GM12874 (cell line): ENCODE data around the gene NIM1K.

ENCODE experiments used
- TF ChIP-seq, protein P1 (sequence below): IDR thresholded peaks from 2 replicates; pipeline ENCODE4 v1.5.1; 2011; ENCODE audit warnings: low read depth, mild to moderate bottlenecking, control low read depth, low read length, moderate library complexity; ENCODE audit not compliant: insufficient read depth

NIM1K gene

DNA sequence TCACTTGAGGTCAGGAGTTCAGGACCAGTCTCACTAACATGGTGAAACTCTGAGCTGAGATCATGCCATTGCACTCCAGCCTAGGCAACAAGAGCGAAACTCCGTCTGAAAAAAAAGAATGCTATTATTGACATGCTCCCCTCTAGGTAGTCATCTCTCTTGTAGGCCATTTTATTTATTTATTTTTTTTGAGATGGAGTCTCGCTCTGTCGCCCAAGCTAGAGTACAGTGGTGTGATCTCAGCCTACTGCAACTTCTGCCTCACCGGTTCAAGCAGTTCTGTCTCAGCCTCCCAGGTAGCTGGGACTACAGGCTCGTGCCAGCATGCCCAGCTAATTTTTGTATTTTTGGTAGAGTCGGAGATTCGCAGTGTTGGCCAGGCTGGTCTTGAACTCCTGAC is 20.6 kb upstream of the NIM1K start:
- TF ChIP-seq, protein P1, sequence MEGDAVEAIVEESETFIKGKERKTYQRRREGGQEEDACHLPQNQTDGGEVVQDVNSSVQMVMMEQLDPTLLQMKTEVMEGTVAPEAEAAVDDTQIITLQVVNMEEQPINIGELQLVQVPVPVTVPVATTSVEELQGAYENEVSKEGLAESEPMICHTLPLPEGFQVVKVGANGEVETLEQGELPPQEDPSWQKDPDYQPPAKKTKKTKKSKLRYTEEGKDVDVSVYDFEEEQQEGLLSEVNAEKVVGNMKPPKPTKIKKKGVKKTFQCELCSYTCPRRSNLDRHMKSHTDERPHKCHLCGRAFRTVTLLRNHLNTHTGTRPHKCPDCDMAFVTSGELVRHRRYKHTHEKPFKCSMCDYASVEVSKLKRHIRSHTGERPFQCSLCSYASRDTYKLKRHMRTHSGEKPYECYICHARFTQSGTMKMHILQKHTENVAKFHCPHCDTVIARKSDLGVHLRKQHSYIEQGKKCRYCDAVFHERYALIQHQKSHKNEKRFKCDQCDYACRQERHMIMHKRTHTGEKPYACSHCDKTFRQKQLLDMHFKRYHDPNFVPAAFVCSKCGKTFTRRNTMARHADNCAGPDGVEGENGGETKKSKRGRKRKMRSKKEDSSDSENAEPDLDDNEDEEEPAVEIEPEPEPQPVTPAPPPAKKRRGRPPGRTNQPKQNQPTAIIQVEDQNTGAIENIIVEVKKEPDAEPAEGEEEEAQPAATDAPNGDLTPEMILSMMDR = no peak

- TF ChIP-seq, protein P1 = no peak
Measured at GRCh38 chr5:43171926-43172325, 20.1 kb upstream of the NIM1K start.

DNA sequence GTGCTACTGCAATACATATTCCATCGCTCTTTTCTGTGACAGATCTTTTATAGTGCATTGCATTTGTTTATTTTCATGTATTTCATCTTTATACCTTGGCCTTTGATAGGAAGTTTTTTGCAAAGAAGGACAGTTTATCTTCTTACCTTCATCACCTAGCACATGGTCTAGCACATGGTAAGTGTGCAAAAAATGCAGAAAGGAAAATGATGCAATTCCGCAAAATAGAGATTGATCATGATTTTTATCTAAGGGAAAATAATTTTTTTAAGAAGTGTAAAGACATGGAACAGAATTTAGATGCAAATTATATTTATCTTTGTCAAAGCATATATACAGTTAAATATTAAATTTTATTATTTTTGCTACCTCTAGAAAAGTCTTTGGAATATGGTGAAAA is 19.2 kb upstream of the NIM1K start:
- TF ChIP-seq, protein P1 = no peak

DNA sequence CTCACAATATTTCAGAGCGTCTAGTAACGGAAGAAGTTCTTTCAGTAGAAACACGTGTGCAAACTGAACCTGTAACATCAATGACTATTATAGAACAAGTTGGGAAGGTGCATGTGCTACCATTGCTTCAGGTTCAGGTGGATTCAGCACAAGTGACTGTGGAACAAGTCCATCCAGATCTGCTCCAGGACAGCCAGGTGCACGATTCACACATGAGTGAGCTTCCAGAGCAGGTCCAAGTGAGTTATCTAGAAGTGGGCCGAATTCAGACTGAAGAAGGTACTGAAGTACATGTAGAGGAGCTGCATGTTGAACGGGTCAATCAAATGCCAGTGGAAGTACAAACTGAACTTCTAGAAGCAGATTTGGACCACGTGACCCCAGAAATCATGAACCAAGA is 17.4 kb upstream of the NIM1K start:
- TF ChIP-seq, protein P1 = no peak

- TF ChIP-seq, protein P1 = no peak
Measured at GRCh38 chr5:43179836-43180235, 12.2 kb upstream of the NIM1K start.

DNA sequence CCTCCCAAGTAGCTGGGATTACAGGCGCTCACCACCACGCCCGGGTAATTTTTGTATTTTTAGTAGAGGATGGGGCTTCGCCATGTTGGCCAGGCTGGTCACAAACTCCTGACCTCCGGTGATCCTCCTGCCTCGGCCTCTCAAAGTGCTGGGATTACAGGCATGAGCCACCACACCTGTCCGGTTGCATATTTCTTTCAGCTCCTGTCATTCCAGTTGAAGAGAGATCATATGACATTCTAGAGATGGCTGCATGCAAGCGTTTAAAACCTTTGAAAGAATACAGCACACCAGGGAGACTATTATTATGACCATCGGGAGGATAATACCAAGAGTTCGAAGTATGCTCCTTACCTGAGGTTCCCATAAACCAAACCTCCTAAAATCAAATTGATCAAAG is 9.6 kb upstream of the NIM1K start:
- TF ChIP-seq, protein P1 = no peak

DNA sequence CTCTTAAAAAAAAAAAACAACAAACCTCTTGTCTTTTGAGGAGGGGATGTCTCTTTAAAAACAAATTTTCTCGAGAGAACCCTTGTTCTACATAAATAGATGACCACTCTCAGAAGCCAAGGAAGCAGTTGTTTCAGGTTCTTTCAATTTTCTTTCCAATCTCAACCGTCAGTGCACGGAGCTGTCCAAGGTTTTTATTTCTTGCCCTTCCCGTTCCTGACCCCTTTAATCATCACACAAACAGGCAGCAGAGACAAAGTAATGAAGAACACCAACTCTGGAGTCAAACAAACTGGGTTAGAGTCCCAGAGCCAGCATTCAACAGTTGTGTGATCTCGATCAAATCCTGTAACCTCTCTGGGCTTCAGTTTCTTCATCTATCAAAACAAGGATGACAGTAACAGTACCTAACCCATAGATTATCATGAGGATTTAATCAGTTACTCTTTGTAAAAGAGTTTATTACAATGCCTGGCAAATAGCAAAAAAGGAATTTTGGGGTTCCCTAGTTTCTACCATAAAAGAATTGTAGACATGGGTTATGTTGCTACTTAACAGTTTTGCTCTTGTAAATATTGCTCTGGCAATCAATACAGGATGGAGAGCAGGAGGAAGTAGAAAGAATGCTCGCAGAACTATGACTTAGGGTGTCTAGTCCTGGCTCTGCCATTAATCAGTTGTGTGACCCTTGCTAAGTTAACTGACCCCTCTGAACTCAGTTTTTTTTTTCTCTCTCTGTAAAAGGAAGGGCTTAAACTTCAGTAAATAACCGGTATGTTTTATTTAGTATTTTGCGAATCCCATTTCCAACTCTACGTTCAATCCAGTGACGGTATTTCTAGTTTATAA is 1.0 kb upstream of the NIM1K start:
- TF ChIP-seq, protein P1 = no peak
